ENCODE results near the gene ADRM1.

DNA sequence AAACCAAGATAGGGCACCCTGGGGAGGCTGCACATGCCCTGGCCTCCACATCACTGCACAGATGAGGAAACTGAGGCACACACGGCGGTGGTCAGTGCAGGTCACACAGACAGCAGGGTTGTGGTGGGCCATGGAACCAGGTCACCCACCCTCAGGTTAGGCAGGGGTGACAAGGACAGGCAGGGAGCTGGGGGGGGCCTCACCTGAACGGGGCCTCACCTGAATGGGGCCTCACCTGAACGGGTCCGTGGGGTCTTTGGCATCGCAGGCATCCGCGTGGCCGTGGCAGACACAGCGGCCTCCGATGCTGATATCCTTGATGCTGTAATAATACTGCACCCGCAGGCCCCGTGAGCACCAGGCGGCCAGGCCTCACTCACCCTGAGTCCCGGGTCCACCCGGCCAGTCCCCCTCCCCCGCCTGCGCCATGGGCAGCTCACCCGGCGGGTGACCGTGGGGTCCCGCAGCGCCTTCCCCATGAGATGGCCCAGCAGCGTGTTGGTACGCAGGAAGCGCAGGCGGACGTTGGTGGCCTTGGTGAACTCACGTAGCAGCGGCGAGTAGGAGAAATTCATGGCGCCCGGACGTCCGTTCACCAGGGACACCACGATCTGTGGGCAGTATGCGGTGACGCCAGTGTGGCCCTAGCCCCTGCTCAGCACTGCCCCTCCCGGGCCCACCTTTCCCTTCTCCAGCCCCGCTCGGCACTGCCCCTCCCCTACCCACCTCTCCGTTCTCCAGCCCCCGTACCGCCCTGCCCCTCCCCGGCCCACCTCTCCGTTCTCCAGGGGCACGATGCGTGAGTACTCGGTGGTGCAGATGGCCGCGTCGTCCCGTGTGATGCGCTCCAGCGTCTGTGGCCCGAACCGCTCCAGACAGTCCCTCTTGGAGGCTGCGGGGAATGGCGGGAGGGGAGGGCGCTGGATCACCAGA, 48.9 kb downstream of the ADRM1 start:
- TF ChIP-seq FOXM1 (IDR thresholded peaks at IDR 0.05; ENCODE audit: borderline replicate concordance) (no peak), SUZ12 (IDR thresholded peaks at IDR 0.05) (no peak), SP1 (IDR thresholded peaks at IDR 0.05) (no peak), ELF4 (IDR thresholded peaks at IDR 0.05) (no peak), L3MBTL2 (conservative IDR thresholded peaks at IDR 0.05) (no peak), BHLHE40 (IDR thresholded peaks at IDR 0.05; ENCODE audit: borderline replicate concordance) (no peak), TARDBP (IDR thresholded peaks at IDR 0.05) (no peak), FOXK2 (IDR thresholded peaks at IDR 0.05) (no peak), FOXA1 (IDR thresholded peaks at IDR 0.05) (no peak)
- TF ChIP-seq, protein P1, sequence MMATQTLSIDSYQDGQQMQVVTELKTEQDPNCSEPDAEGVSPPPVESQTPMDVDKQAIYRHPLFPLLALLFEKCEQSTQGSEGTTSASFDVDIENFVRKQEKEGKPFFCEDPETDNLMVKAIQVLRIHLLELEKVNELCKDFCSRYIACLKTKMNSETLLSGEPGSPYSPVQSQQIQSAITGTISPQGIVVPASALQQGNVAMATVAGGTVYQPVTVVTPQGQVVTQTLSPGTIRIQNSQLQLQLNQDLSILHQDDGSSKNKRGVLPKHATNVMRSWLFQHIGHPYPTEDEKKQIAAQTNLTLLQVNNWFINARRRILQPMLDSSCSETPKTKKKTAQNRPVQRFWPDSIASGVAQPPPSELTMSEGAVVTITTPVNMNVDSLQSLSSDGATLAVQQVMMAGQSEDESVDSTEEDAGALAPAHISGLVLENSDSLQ (IDR thresholded peaks at IDR 0.05) = no peak

Data from HEK293T (cell line).